Tibial nerve (tissue), 4 donors: ENCODE data around the gene PDCD1. TPM values are rescaled to one million over a fixed set of nuclear protein-coding genes. Genes with fewer than 3 reads are reported as not detected.

Experiments
- DNase-seq, 2 donors: peaks; one replicate each; pipeline ENCODE4 v3.0.0-alpha.2; 2019; ENCODE audit warnings: low spot score in 2 of 2
- H3K27ac ChIP-seq, 4 donors: fragments of 200-600 bp; sonication (generic) in 3 of 4; one replicate each; pipeline ENCODE4 v1.5.1; 2017 to 2019; ENCODE audit warnings: mild to moderate bottlenecking in 1 of 4
- H3K27me3 ChIP-seq, 2 donors: fragments of 200-600 bp; sonication (generic) in 1 of 2; one replicate each; pipeline versions ENCODE4 v1.5.1 to v1.6.0; 2017 to 2019
- H3K36me3 ChIP-seq, 3 donors: fragments of 200-600 bp; sonication (generic); one replicate each; pipeline ENCODE4 v1.5.1; 2018 to 2019
- H3K4me1 ChIP-seq, 4 donors: fragments of 200-600 bp; sonication (generic) in 3 of 4; one replicate each; pipeline ENCODE4 v1.5.1; 2017 to 2019
- H3K4me3 ChIP-seq, 4 donors: fragments of 200-600 bp; sonication (generic) in 3 of 4; one replicate each; pipeline ENCODE4 v1.5.1; 2017 to 2019; ENCODE audit warnings: mild to moderate bottlenecking in 1 of 4, moderate library complexity in 1 of 4
- H3K9me3 ChIP-seq, 4 donors: fragments of 200-600 bp; sonication (generic) in 3 of 4; one replicate each; pipeline ENCODE4 v1.5.1; 2017 to 2019
- CTCF ChIP-seq, 5 experiments: fragments of 200-600 bp in 3 of 5; fragments of 450-650 bp in 2 of 5; sonication (generic) in 3 of 5; IDR thresholded peaks; one replicate each; pipeline ENCODE4 v1.5.1; 2016 to 2019; ENCODE audit warnings: antibody characterized with exemption in 5 of 5, mild to moderate bottlenecking in 3 of 5, moderate library complexity in 2 of 5
- EP300 ChIP-seq, 2 donors: sonication (generic); formaldehyde crosslinking; IDR thresholded peaks; one replicate each; pipeline ENCODE4 v1.6.1; 2017; ENCODE audit warnings: antibody characterized with exemption in 2 of 2, mild to moderate bottlenecking in 1 of 2
- POLR2A ChIP-seq, 2 donors: fragments of 450-650 bp; IDR thresholded peaks; one replicate each; pipeline ENCODE4 v1.6.1; 2017; ENCODE audit warnings: antibody characterized with exemption in 2 of 2, mild to moderate bottlenecking in 2 of 2, moderate library complexity in 2 of 2
- WGBS, 2 donors: methylation state at CpG; one replicate each; pipeline ENCODE4 v1.1.5; 2018; 5-methylcytosine and 5-hydroxymethylcytosine counted together
- total RNA-seq, 4 donors: library from RNA; depleted of rRNA; stranded (reverse); fragments of >200 nt; gene quantifications; one replicate each; pipeline ENCODE4 v1.1.0, GENCODE V29; 2016

The PDCD1 gene
- total RNA-seq, 4 donors from 2014 or later, result 0.22 to 0.60 (median 0.42) TPM; not detected in 1

GRCh38 chr2:241873803-241874110 is 15.1 kb upstream of the PDCD1 start:
- H3K27ac ChIP-seq, result no peak overlapping the region
- TF ChIP-seq EP300 (IDR thresholded peaks at IDR 0.05), result no peak
- 96 to 100% methylated on average over 7 of the region's 7 CpGs for WGBS, 2 donors

GRCh38 chr2:241873081-241873802 is 14.5 kb upstream of the PDCD1 start:
- H3K9me3 ChIP-seq, result no peaks in the 10 kb centered on the region
- no peak overlapping the region for H3K4me3 ChIP-seq
- TF ChIP-seq CTCF (IDR thresholded peaks at IDR 0.05) (no peak), EP300 (IDR thresholded peaks at IDR 0.05) (no peak), POLR2A (IDR thresholded peaks at IDR 0.05) (no peak)
- peaks cover 0 to 4% (median 0%) of the 10 kb centered on the region in 4 donors for H3K4me1 ChIP-seq
- WGBS, 2 donors, result 91 to 96% methylated on average over 20 to 48 of the region's 54 CpGs
- H3K36me3 ChIP-seq, result no peaks in the 10 kb centered on the region
- no peak overlapping the region for H3K27ac ChIP-seq
- DNase-seq, result no peak
- H3K27me3 ChIP-seq, result peaks cover 0 to 15% of the 10 kb centered on the region in 2 donors

More at GRCh38 chr2:241873803-241874110, 15.1 kb upstream of the PDCD1 start:
- H3K9me3 ChIP-seq, result no peaks in the 10 kb centered on the region
- H3K36me3 ChIP-seq, result no peaks in the 10 kb centered on the region
- peaks cover 0 to 8% (median 0%) of the 10 kb centered on the region in 4 donors for H3K4me1 ChIP-seq
- no peak for DNase-seq
- H3K4me3 ChIP-seq, result no peak overlapping the region
- H3K27me3 ChIP-seq, result peaks cover 0 to 11% of the 10 kb centered on the region in 2 donors

- TF ChIP-seq EP300 (IDR thresholded peaks at IDR 0.05), result no peak
- TF ChIP-seq POLR2A (IDR thresholded peaks at IDR 0.05), result no peak
- no peak for TF ChIP-seq CTCF (IDR thresholded peaks at IDR 0.05)
- no peak for DNase-seq
- 77 to 84% methylated on average over 11 to 15 of the region's 15 CpGs for WGBS, 2 donors
- no peak overlapping the region for H3K27ac ChIP-seq
- peaks cover 0 to 23% of the 10 kb centered on the region in 2 donors for H3K27me3 ChIP-seq
- no peaks in the 10 kb centered on the region for H3K36me3 ChIP-seq
- H3K4me1 ChIP-seq, result no peaks in the 10 kb centered on the region
- H3K9me3 ChIP-seq, result no peaks in the 10 kb centered on the region
- H3K4me3 ChIP-seq, result no peak overlapping the region
Measured at GRCh38 chr2:241872313-241872642, 13.6 kb upstream of the PDCD1 start.

- H3K9me3 ChIP-seq, result no peaks in the 10 kb centered on the region
- 88 to 90% methylated on average over 18 to 27 of the region's 38 CpGs for WGBS, 2 donors
- no peak for DNase-seq
- H3K4me3 ChIP-seq, result no peak overlapping the region
- no peak overlapping the region for H3K27ac ChIP-seq
- H3K36me3 ChIP-seq, result no peaks in the 10 kb centered on the region
- H3K27me3 ChIP-seq, result peaks cover 0 to 29% of the 10 kb centered on the region in 2 donors
- TF ChIP-seq EP300 (IDR thresholded peaks at IDR 0.05), result no peak
- TF ChIP-seq CTCF (IDR thresholded peaks at IDR 0.05), result no peak
- no peak for TF ChIP-seq POLR2A (IDR thresholded peaks at IDR 0.05)
- no peaks in the 10 kb centered on the region for H3K4me1 ChIP-seq
Measured at GRCh38 chr2:241871538-241872312, 13.0 kb upstream of the PDCD1 start.

- Histone ChIP-seq H3K36me3 (no peaks in the 10 kb centered on the region), H3K27ac (no peak overlapping the region), H3K9me3 (no peaks in the 10 kb centered on the region), H3K4me1 (no peaks in the 10 kb centered on the region), H3K27me3 (peaks cover under 1 to 38% of the 10 kb centered on the region in 2 donors), H3K4me3 (no peak overlapping the region)
- DNase-seq, result no peak
- TF ChIP-seq EP300 (IDR thresholded peaks at IDR 0.05) (no peak), POLR2A (IDR thresholded peaks at IDR 0.05) (no peak), CTCF (IDR thresholded peaks at IDR 0.05) (no peak)
- WGBS, 2 donors, result 59 to 70% methylated on average over 13 to 28 of the region's 28 CpGs
Measured at GRCh38 chr2:241870611-241871537, 12.2 kb upstream of the PDCD1 start.
